ENCODE measurements around the gene TNS1. TPM values are rescaled to one million over a fixed set of nuclear protein-coding genes. Genes with fewer than 3 reads are reported as not detected.

Gene TNS1
- total RNA-seq, 2 donors from 2014 or later = 3.3 to 4.2 TPM

DNA sequence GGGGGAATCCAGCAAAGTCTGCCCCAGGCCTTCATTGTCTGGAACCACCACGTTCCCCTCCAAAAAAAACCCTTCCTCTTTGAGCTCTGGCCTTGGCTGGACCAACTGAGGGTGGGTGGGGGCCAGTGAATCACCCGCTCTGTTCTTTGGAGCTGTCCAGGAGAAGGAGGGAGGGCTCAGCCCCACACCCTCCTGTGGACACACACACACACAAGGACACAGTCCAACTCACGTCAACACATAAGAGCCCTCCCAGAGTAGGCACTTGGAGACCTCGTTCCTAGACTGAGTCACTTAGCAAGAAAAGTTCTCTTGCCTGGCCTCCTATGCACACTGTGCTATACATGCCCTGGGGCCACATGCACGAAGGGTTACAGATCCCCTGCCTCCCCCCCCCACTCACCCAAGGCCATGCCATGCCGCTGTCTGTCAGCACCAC, 1.2 kb upstream of the TNS1 start:
- Mint-ChIP-seq H3K36me3 (ENCODE audit: low read depth) (no peaks in the 10 kb centered on the region), H3K9me3 (no peaks in the 10 kb centered on the region), H3K27ac (no peak overlapping the region), H3K27me3 (ENCODE audit: insufficient read depth) (peaks cover 21% of the 10 kb centered on the region), H3K4me1 (peaks cover 3% of the 10 kb centered on the region), H3K4me3 (no peak overlapping the region)
- Histone ChIP-seq H3K27me3 (ENCODE audit: control insufficient read depth, insufficient read depth, low read length, poor library complexity, severe bottlenecking) (peaks cover 10% of the 10 kb centered on the region), H3K4me1 (ENCODE audit: control insufficient read depth, insufficient read depth, low read length) (no peaks in the 10 kb centered on the region), H3K9ac (ENCODE audit: extremely low read depth, low read length, poor library complexity, severe bottlenecking) (no peak overlapping the region), H3K4me3 (ENCODE audit: low read length) (no peak overlapping the region), H3K36me3 (ENCODE audit: control insufficient read depth, insufficient read depth, low read length) (no peaks in the 10 kb centered on the region), H3K9me3 (ENCODE audit: control insufficient read depth, low read length) (no peaks in the 10 kb centered on the region), H3K27ac (ENCODE audit: low read depth, low read length) (no peak overlapping the region)
- TF ChIP-seq, protein P1, sequence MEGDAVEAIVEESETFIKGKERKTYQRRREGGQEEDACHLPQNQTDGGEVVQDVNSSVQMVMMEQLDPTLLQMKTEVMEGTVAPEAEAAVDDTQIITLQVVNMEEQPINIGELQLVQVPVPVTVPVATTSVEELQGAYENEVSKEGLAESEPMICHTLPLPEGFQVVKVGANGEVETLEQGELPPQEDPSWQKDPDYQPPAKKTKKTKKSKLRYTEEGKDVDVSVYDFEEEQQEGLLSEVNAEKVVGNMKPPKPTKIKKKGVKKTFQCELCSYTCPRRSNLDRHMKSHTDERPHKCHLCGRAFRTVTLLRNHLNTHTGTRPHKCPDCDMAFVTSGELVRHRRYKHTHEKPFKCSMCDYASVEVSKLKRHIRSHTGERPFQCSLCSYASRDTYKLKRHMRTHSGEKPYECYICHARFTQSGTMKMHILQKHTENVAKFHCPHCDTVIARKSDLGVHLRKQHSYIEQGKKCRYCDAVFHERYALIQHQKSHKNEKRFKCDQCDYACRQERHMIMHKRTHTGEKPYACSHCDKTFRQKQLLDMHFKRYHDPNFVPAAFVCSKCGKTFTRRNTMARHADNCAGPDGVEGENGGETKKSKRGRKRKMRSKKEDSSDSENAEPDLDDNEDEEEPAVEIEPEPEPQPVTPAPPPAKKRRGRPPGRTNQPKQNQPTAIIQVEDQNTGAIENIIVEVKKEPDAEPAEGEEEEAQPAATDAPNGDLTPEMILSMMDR (conservative IDR thresholded peaks at IDR 0.05) = no peak
- WGBS, 2 experiments (ENCODE audit: insufficient coverage in 1 of 2, insufficient read length in 1 of 2) = 83 to 100% methylated on average over 2 to 5 of the region's 6 CpGs
- DNase-seq = no peak

DNA sequence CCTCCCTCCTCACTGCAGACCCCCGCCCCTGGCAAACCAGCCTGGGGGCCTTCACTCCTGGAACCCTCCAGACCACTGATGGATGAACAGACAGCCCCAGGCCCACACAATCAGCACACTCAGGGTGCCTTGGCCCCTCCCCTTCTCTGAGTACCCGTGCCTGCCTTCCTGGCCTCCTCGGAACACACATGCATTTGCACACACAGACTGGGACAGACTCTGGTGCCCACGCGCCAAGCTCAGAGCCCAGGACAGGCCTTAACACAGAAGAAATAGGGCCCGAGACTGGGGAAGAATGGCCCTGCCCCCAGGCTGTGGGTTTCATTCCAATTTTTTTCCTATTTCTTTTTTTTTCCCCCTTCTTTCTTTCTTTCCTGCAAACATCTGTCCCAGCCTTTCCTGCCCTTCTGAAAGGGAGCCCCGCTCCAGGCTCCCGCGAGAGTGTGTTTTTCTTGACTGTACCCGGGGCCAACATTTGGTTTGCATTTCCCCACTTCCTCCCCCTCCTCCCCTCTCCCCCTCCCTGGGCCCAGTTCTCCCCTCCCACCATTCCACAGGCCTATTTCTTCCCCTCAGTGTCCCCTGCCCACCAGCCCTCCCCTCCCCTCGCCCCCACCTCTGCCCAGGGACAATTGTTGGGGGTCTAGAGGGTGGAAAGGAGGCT, 618 bp upstream of the TNS1 start:
- Histone ChIP-seq H3K4me1 (ENCODE audit: control insufficient read depth, insufficient read depth, low read length) (no peaks in the 10 kb centered on the region), H3K27me3 (ENCODE audit: control insufficient read depth, insufficient read depth, low read length, poor library complexity, severe bottlenecking) (peaks cover 4% of the 10 kb centered on the region), H3K27ac (ENCODE audit: low read depth, low read length) (peak overlapping the region; percentile 29), H3K9me3 (ENCODE audit: control insufficient read depth, low read length) (no peaks in the 10 kb centered on the region), H3K9ac (ENCODE audit: extremely low read depth, low read length, poor library complexity, severe bottlenecking) (no peak overlapping the region), H3K4me3 (ENCODE audit: low read length) (no peak overlapping the region), H3K36me3 (ENCODE audit: control insufficient read depth, insufficient read depth, low read length) (no peaks in the 10 kb centered on the region)
- no peak overlapping the region for H3K27ac Mint-ChIP-seq
- H3K9me3 Mint-ChIP-seq = no peaks in the 10 kb centered on the region
- H3K4me3 Mint-ChIP-seq = no peak overlapping the region
- peaks cover 15% of the 10 kb centered on the region for H3K27me3 Mint-ChIP-seq (ENCODE audit: insufficient read depth)
- H3K36me3 Mint-ChIP-seq (ENCODE audit: low read depth) = no peaks in the 10 kb centered on the region
- DNase-seq = no peak
- TF ChIP-seq, protein P1 (conservative IDR thresholded peaks at IDR 0.05) = no peak
- 67 to 78% methylated on average over 8 to 10 of the region's 11 CpGs for WGBS, 2 experiments (ENCODE audit: insufficient coverage in 1 of 2, insufficient read length in 1 of 2)
- peaks cover 3% of the 10 kb centered on the region for H3K4me1 Mint-ChIP-seq

DNA sequence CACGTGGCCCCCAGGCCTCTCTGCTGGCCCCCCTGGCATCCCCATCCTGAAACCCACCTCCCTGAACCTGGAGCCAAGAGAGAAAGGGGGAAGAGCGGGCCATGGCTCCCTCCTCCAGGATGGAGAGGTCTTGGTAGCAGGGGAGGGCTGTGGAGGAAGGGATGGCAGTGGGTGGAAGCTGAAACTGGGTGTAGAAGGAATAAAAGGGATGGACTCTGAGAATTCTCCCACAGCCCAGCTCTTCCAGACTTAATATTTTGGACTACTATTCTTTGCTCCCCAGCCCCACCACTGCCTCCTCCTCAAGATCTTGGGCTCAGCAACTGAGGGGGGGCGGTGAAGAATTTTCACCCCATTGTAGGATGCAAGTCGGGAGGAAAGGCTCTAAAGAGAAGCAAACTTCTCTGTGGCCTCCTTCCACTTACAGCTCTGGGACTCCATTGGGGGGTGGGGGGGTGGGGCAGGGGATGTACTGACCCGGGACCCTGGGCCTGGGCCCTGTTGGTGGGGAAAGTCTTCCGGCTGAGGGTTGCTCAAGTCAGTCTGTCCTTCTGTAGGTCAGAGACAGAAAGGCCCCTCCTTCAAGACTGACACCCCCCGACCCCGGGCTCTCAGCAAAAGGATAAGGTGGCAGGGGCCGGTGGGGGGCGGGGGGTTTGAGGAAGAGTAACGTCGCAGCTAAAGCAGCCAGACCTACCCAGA, 501 bp downstream of the TNS1 start:
- H3K4me1 ChIP-seq (ENCODE audit: control insufficient read depth, insufficient read depth, low read length) = no peaks in the 10 kb centered on the region
- H3K4me1 Mint-ChIP-seq = peaks cover 3% of the 10 kb centered on the region
- peaks cover 9% of the 10 kb centered on the region for H3K27me3 Mint-ChIP-seq (ENCODE audit: insufficient read depth)
- H3K36me3 ChIP-seq (ENCODE audit: control insufficient read depth, insufficient read depth, low read length) = no peaks in the 10 kb centered on the region
- no peaks in the 10 kb centered on the region for H3K36me3 Mint-ChIP-seq (ENCODE audit: low read depth)
- no peak overlapping the region for H3K27ac ChIP-seq (ENCODE audit: low read depth, low read length)
- no peak overlapping the region for H3K4me3 Mint-ChIP-seq
- H3K4me3 ChIP-seq (ENCODE audit: low read length) = no peak overlapping the region
- 43 to 76% methylated on average over 3 to 12 of the region's 12 CpGs for WGBS, 2 experiments (ENCODE audit: insufficient coverage in 1 of 2, insufficient read length in 1 of 2)
- H3K9ac ChIP-seq (ENCODE audit: extremely low read depth, low read length, poor library complexity, severe bottlenecking) = no peak overlapping the region
- TF ChIP-seq, protein P1 (conservative IDR thresholded peaks at IDR 0.05) = no peak
- DNase-seq = no peak
- H3K27ac Mint-ChIP-seq = no peak overlapping the region
- H3K9me3 ChIP-seq (ENCODE audit: control insufficient read depth, low read length) = no peaks in the 10 kb centered on the region
- H3K27me3 ChIP-seq (ENCODE audit: control insufficient read depth, insufficient read depth, low read length, poor library complexity, severe bottlenecking) = no peaks in the 10 kb centered on the region
- no peaks in the 10 kb centered on the region for H3K9me3 Mint-ChIP-seq
